Measurements from ENCODE around the gene PDGFD. TPM values are rescaled to one million over a fixed set of nuclear protein-coding genes. Genes with fewer than 3 reads are reported as not detected.

Gene PDGFD
- total RNA-seq, 3 donors from 2014 or later (not counting 1 experiment from before 2014, with no cell fraction given): 23.2 to 41.2 (median 33.1) TPM

DNA sequence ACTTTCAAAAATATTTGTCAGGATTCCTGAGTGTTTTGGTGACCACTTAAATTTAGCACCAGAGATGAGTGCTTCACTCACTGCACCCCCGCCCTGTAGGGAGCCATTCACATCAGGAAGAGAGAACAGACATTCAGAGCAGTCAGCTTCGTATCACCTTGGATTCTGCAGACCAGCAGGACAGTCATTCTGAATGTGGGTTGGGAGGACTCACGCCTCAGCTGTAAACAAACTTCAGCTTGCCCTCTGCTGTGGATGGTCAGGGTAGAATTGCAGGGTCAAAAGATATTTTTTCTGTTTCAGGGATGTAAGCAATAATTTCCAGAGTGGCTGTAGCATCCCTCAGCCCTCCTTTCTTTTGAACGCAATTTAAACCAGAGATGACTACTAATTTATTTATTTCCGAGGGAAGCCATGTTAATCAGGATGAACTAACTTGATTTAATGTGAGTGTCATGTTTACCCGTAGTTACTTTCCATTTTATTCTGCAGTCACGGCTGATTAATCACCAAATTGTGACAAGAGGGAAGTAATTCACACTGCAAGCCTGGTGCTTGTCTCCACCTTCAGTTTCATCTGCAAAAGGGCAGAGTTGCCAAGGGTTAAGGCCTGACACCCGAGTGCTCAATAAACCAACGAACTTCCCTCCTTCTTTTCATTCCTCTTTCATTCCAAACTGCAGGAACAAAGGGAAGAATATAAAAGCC, 301.7 kb downstream of the PDGFD start:
- WGBS (ENCODE audit: insufficient coverage): 48% methylated on average over 7 of the region's 9 CpGs
- Histone ChIP-seq H3K9me3 (ENCODE audit: control insufficient read depth, insufficient read depth, low read length) (no peaks in the 10 kb centered on the region), H3K4me1 (ENCODE audit: control insufficient read depth, insufficient read depth, low read length) (no peaks in the 10 kb centered on the region), H3K36me3 (ENCODE audit: control insufficient read depth, insufficient read depth, low read length) (no peaks in the 10 kb centered on the region), H3K27me3 (ENCODE audit: control insufficient read depth, insufficient read depth, low read length) (no peaks in the 10 kb centered on the region), H3K4me3 (ENCODE audit: low read length) (no peak overlapping the region), H3K27ac (ENCODE audit: low read length) (no peak overlapping the region)
- Mint-ChIP-seq H3K36me3 (no peaks in the 10 kb centered on the region), H3K4me1 (peaks cover 0 to 18% of the 10 kb centered on the region in 2 donors), H3K27me3 (ENCODE audit: low read depth in 2 of 2) (peaks cover 0 to 3% of the 10 kb centered on the region in 2 donors), H3K4me3 (no peak overlapping the region), H3K9me3 (no peaks in the 10 kb centered on the region), H3K27ac (no peak overlapping the region)
- ATAC-seq: no peak
- TF ChIP-seq, protein P1, sequence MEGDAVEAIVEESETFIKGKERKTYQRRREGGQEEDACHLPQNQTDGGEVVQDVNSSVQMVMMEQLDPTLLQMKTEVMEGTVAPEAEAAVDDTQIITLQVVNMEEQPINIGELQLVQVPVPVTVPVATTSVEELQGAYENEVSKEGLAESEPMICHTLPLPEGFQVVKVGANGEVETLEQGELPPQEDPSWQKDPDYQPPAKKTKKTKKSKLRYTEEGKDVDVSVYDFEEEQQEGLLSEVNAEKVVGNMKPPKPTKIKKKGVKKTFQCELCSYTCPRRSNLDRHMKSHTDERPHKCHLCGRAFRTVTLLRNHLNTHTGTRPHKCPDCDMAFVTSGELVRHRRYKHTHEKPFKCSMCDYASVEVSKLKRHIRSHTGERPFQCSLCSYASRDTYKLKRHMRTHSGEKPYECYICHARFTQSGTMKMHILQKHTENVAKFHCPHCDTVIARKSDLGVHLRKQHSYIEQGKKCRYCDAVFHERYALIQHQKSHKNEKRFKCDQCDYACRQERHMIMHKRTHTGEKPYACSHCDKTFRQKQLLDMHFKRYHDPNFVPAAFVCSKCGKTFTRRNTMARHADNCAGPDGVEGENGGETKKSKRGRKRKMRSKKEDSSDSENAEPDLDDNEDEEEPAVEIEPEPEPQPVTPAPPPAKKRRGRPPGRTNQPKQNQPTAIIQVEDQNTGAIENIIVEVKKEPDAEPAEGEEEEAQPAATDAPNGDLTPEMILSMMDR (IDR thresholded peaks at IDR 0.05): no peak
- no peak for DNase-seq
- intact Hi-C loops (cut with micrococcal nuclease): no loop called here

Other genes starting within 250 kb of the PDGFD start
- not detected for gene DDI1, start 127.5 kb downstream of the PDGFD start, total RNA-seq

All from natural killer cell (primary cell).